Liver (tissue), 9 donors: ENCODE data around the gene PCMTD2. TPM values are rescaled to one million over a fixed set of nuclear protein-coding genes. Genes with fewer than 3 reads are reported as not detected.

Source experiments
- DNase-seq: peaks from one replicate; pipeline ENCODE4 v3.0.0-alpha.2; 2017; ENCODE audit warnings: low spot score
- H3K27ac ChIP-seq, 2 donors: one replicate each; pipeline ENCODE4 v1.7.0; 2013; ENCODE audit warnings: inconsistent platforms in 2 of 2, low read length in 2 of 2, control low read depth in 1 of 2, low read depth in 1 of 2, mild to moderate bottlenecking in 1 of 2
- H3K27me3 ChIP-seq, 4 donors: one replicate each; pipeline versions ENCODE4 v1.6.1 to v1.7.0; 2013; ENCODE audit warnings: low read length in 3 of 4, inconsistent platforms in 1 of 4, mild to moderate bottlenecking in 1 of 4, moderate library complexity in 1 of 4; ENCODE audit not compliant: control insufficient read depth in 4 of 4, insufficient read depth in 4 of 4
- H3K36me3 ChIP-seq, 4 donors: one replicate each; pipeline versions ENCODE4 v1.6.1 to v1.7.0; 2013; ENCODE audit warnings: low read length in 3 of 4, mild to moderate bottlenecking in 3 of 4, low read depth in 1 of 4, moderate library complexity in 1 of 4; ENCODE audit not compliant: control insufficient read depth in 4 of 4, insufficient read depth in 3 of 4
- H3K4me1 ChIP-seq, 4 donors: one replicate each; pipeline versions ENCODE4 v1.6.1 to v1.7.0; 2013; ENCODE audit warnings: low read length in 3 of 4, mild to moderate bottlenecking in 3 of 4, moderate library complexity in 1 of 4; ENCODE audit not compliant: control insufficient read depth in 4 of 4, insufficient read depth in 4 of 4
- H3K4me3 ChIP-seq, 3 donors: one replicate each; pipeline versions ENCODE4 v1.6.1 to v1.7.0; 2013; ENCODE audit warnings: low read length in 3 of 3, control low read depth in 1 of 3, low read depth in 1 of 3, mild to moderate bottlenecking in 1 of 3
- H3K9ac ChIP-seq, 2 donors: one replicate each; pipeline ENCODE4 v1.7.0; 2013; ENCODE audit warnings: low read length in 2 of 2, mild to moderate bottlenecking in 2 of 2, moderate library complexity in 2 of 2, control low read depth in 1 of 2, low read depth in 1 of 2
- H3K9me3 ChIP-seq, 4 donors: one replicate each; pipeline versions ENCODE4 v1.6.1 to v1.7.0; 2013; ENCODE audit warnings: low read length in 3 of 4; ENCODE audit not compliant: control insufficient read depth in 4 of 4
- CTCF ChIP-seq: fragments of 150-350 bp; IDR thresholded peaks from 2 replicates; pipeline ENCODE4 v1.5.1; 2017; ENCODE audit warnings: improper control_type of control experiment, low read depth, low read length; ENCODE audit not compliant: missing input control
- EGR1 ChIP-seq, 2 donors: IDR thresholded peaks; 2 replicates each; pipeline ENCODE4 v1.6.1; 2016 to 2018; ENCODE audit warnings: antibody characterized with exemption in 2 of 2, low read depth in 2 of 2
- FOXA1 ChIP-seq: IDR thresholded peaks from 2 replicates; pipeline ENCODE4 v1.6.1; 2016; ENCODE audit warnings: antibody characterized with exemption
- FOXA2 ChIP-seq: IDR thresholded peaks from 2 replicates; pipeline ENCODE4 v1.6.1; 2016; ENCODE audit warnings: antibody characterized with exemption
- HNF4A ChIP-seq, 2 donors: conservative IDR thresholded peaks; 2 replicates each; pipeline ENCODE4 v1.6.1; 2016; ENCODE audit warnings: antibody characterized with exemption in 2 of 2, mild to moderate bottlenecking in 2 of 2
- HNF4G ChIP-seq: IDR thresholded peaks from 2 replicates; pipeline ENCODE4 v1.6.1; 2016; ENCODE audit warnings: antibody characterized with exemption
- JUND ChIP-seq, 2 donors: IDR thresholded peaks; 2 replicates each; pipeline ENCODE4 v1.6.1; 2016; ENCODE audit warnings: antibody characterized with exemption in 2 of 2
- NR2F2 ChIP-seq: IDR thresholded peaks from 2 replicates; pipeline ENCODE4 v1.6.1; 2016; ENCODE audit warnings: antibody characterized with exemption
- RAD21 ChIP-seq, 2 donors: IDR thresholded peaks; 2 replicates each; pipeline ENCODE4 v1.6.1; 2016; ENCODE audit warnings: antibody characterized with exemption in 2 of 2, mild to moderate bottlenecking in 2 of 2
- SP1 ChIP-seq: IDR thresholded peaks from 2 replicates; pipeline ENCODE4 v1.6.1; 2018; ENCODE audit warnings: antibody characterized with exemption, mild to moderate bottlenecking
- YY1 ChIP-seq: IDR thresholded peaks from 2 replicates; pipeline ENCODE4 v1.6.1; 2016; ENCODE audit warnings: antibody characterized with exemption, mild to moderate bottlenecking
- ZBTB33 ChIP-seq: IDR thresholded peaks from 2 replicates; pipeline ENCODE4 v1.6.1; 2016; ENCODE audit warnings: antibody characterized with exemption
- WGBS: extraction: QIAGEN DNeasy Blood & Tissue Kit; methylation state at CpG from one replicate; pipeline ENCODE4 v1.1.7; 2013; 5-methylcytosine and 5-hydroxymethylcytosine counted together
- polyA plus RNA-seq, 2 donors: library from polyadenylated mRNA; stranded (reverse) in 1 of 2; unstranded in 1 of 2; fragments of 200-250 nt in 1 of 2; fragments of >200 nt in 1 of 2; fragmentation: Nextera tagmentation in 1 of 2; extraction: Ambion mirVana in 1 of 2; gene quantifications; one replicate each; pipeline versions ENCODE4 v1.2.1 to v1.2.3, GENCODE V29; 2013 to 2015
- total RNA-seq, 2 donors: library from RNA; depleted of rRNA; stranded (reverse); fragments of >200 nt; gene quantifications; one replicate each; pipeline ENCODE4 v1.2.3, GENCODE V29; 2014
- TF ChIP-seq, protein P1 (sequence below): IDR thresholded peaks from 2 replicates; pipeline ENCODE4 v1.6.1; 2016; ENCODE audit warnings: antibody characterized with exemption, mild to moderate bottlenecking
- TF ChIP-seq, protein P2 (sequence below): IDR thresholded peaks from 2 replicates; pipeline ENCODE4 v1.6.1; 2016; ENCODE audit warnings: antibody characterized with exemption
- TF ChIP-seq, protein P3 (sequence below): IDR thresholded peaks from 2 replicates; pipeline ENCODE4 v1.6.1; 2016; ENCODE audit warnings: antibody characterized with exemption
- donor health status: healthy.
- donor health status: healthy.
- donor health status: healthy.
- donor health status: healthy.
- donor health status: healthy.

PCMTD2 gene
- total and polyA plus RNA-seq, 4 donors = 12.7 to 74.4 (median 25.4) TPM

DNA sequence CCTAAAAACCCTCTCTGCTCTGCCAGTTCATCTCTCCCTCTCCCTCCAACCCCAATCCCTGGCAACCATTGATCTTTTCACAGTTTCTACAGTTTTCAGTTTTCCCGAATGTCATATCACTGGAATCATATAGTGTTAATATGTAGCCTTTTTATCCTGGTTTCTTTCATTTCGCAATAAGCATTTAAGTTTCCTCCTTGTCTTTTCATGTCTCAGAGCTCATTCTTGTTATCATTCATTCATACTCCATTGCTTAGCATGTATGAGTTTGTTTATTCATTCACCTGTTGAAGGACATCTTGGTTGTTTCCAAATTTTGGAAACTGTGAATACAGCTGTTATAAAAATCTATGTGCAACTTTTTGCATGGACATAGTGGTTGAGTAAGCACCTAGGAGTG, 5.5 kb upstream of the PCMTD2 start:
- no peak for DNase-seq
- no peaks in the 10 kb centered on the region for H3K27me3 ChIP-seq
- no peak overlapping the region for H3K4me3 ChIP-seq
- no peaks in the 10 kb centered on the region for H3K36me3 ChIP-seq
- no peak overlapping the region for H3K27ac ChIP-seq
- peaks cover 0 to 4% (median 0%) of the 10 kb centered on the region in 4 donors for H3K4me1 ChIP-seq
- H3K9me3 ChIP-seq = no peaks in the 10 kb centered on the region
- H3K9ac ChIP-seq = no peak overlapping the region
- 90% methylated on average over 2 of the region's 2 CpGs for WGBS
- TF ChIP-seq RAD21 (IDR thresholded peaks at IDR 0.05) (no peak), JUND (IDR thresholded peaks at IDR 0.05) (no peak), YY1 (no peak), FOXA2 (no peak), CTCF (no peak), SP1 (no peak), HNF4A (conservative IDR thresholded peaks at IDR 0.05) (no peak), EGR1 (IDR thresholded peaks at IDR 0.05; ENCODE audit: low read depth in 2 of 2) (no peak)
- TF ChIP-seq, protein P1, sequence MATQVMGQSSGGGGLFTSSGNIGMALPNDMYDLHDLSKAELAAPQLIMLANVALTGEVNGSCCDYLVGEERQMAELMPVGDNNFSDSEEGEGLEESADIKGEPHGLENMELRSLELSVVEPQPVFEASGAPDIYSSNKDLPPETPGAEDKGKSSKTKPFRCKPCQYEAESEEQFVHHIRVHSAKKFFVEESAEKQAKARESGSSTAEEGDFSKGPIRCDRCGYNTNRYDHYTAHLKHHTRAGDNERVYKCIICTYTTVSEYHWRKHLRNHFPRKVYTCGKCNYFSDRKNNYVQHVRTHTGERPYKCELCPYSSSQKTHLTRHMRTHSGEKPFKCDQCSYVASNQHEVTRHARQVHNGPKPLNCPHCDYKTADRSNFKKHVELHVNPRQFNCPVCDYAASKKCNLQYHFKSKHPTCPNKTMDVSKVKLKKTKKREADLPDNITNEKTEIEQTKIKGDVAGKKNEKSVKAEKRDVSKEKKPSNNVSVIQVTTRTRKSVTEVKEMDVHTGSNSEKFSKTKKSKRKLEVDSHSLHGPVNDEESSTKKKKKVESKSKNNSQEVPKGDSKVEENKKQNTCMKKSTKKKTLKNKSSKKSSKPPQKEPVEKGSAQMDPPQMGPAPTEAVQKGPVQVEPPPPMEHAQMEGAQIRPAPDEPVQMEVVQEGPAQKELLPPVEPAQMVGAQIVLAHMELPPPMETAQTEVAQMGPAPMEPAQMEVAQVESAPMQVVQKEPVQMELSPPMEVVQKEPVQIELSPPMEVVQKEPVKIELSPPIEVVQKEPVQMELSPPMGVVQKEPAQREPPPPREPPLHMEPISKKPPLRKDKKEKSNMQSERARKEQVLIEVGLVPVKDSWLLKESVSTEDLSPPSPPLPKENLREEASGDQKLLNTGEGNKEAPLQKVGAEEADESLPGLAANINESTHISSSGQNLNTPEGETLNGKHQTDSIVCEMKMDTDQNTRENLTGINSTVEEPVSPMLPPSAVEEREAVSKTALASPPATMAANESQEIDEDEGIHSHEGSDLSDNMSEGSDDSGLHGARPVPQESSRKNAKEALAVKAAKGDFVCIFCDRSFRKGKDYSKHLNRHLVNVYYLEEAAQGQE = no peak

GRCh38 chr20:64253000-64253383, 2.6 kb upstream of the PCMTD2 start:
- H3K9ac ChIP-seq = no peak overlapping the region
- 98% methylated on average over 4 of the region's 4 CpGs for WGBS
- no peak overlapping the region for H3K27ac ChIP-seq
- H3K4me3 ChIP-seq = no peak overlapping the region
- peaks cover 0 to 24% (median 15%) of the 10 kb centered on the region in 4 donors for H3K4me1 ChIP-seq
- TF ChIP-seq, protein P2, sequence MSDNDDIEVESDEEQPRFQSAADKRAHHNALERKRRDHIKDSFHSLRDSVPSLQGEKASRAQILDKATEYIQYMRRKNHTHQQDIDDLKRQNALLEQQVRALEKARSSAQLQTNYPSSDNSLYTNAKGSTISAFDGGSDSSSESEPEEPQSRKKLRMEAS = no peak
- TF ChIP-seq NR2F2 (no peak), SP1 (no peak), JUND (IDR thresholded peaks at IDR 0.05) (no peak), FOXA1 (no peak), ZBTB33 (no peak), CTCF (no peak), RAD21 (IDR thresholded peaks at IDR 0.05) (no peak), HNF4A (conservative IDR thresholded peaks at IDR 0.05) (no peak), HNF4G (no peak)
- TF ChIP-seq, protein P3, sequence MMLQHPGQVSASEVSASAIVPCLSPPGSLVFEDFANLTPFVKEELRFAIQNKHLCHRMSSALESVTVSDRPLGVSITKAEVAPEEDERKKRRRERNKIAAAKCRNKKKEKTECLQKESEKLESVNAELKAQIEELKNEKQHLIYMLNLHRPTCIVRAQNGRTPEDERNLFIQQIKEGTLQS = no peak
- H3K27me3 ChIP-seq = no peaks in the 10 kb centered on the region
- H3K9me3 ChIP-seq = no peaks in the 10 kb centered on the region
- no peaks in the 10 kb centered on the region for H3K36me3 ChIP-seq
- DNase-seq = no peak
